GM10248 (cell line): ENCODE data around the gene GAS5.
"Not testable (repeated sequence)": the region's sequence is repeated elsewhere in the genome, so short reads cannot be mapped to it uniquely, and the experiment has no call there.

Experiments
- CTCF ChIA-PET: fragments of 300-600 bp; sonication (Branson Sonifier 250); formaldehyde crosslinking; extraction: SDS; loops from one replicate; lab custom pipeline; 2021; ENCODE audit warnings: antibody characterized with exemption; lab: Yijun Ruan, JAX
- POLR2A ChIA-PET: fragments of 350-650 bp; sonication (Branson Sonifier 250); formaldehyde crosslinking; extraction: SDS; loops from one replicate; lab custom pipeline; 2020; ENCODE audit warnings: antibody characterized with exemption; lab: Yijun Ruan, JAX
- DNase-seq: peaks from one replicate; pipeline ENCODE4 v3.0.0; 2012; ENCODE audit errors: extremely low spot score
- CTCF ChIP-seq: IDR thresholded peaks from 2 replicates; pipeline ENCODE4 v1.5.1; 2012; ENCODE audit warnings: mild to moderate bottlenecking, low read depth; ENCODE audit errors: extremely low read depth, missing control alignments, control extremely low read depth

GAS5 gene

GRCh38 chr1:173888749-173889148 is 21.0 kb upstream of the GAS5 start:
- POLR2A ChIA-PET: no interaction called here
- DNase-seq: no peak
- no peak for TF ChIP-seq CTCF
- CTCF ChIA-PET: interaction anchor here (1.2 kb wide), 1 partner anchor 10 kb away, joined by 3 read pairs; no protein-coding TSS in a partner anchor

DNA sequence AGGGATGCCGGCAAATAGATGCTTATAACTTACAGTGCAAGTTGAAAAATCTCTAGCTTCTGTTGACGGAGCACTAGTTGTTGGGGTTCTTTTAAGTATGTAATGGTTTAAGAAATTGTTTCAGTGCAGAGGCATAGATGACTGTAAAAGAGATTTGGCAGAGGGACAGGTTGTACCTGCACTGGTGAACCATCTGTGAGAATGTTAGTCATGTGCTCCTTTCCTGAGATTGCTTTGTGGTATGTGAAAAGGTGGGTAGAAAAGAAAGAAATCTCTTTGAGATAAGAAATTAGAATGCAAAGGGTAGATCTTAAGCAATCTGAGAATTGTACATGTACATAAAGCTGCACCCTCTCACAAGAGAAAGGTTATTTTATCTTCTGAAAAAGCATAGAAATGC is 19.8 kb upstream of the GAS5 start:
- ChIA-PET POLR2A (interaction anchor here (0.5 kb wide), 1 partner anchor 39 kb away, joined by 3 read pairs; no protein-coding TSS in a partner anchor), CTCF (no interaction called here)
- DNase-seq: no peak
- TF ChIP-seq CTCF: no peak

DNA sequence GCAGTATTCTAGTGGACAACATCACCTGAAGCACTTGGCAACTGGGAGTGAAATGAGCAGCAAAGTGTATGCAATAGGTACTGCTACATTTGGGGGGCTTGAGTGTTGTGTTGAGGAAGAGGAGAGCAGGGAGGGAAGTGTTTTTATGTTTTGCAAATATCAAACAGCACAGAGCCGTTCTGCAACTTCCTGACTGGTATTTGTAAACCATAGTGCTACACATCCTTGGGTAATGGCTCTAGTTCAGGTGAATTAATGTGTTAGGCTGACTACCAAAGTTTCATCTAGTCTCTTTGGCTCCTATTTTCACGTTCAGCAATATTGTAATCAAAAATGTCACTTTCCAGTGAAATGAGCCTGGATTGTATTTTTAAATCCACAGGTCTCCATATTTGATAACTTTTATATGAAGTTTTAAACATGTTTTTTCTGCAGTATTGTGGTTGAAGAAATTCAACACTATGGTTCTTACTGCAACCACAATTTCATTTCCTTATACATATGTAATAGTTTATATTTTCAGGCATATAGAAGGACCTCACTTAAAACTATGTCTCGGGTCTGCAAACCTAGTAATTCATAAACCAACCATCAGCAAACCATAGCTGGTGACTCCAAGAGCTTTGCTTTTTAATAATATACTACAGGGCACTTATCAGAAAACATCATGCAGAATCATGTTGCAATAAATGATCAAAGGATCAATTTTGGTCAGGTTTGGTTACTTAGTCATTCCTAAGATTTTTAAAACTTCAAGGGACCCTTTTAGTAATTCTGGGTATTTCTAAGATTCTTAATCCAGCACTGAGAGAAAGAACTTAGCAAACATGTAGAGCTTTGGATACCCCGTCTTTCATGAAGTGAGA is 19.2 kb upstream of the GAS5 start:
- no peak for TF ChIP-seq CTCF
- ChIA-PET CTCF (no interaction called here), POLR2A (no interaction called here)
- no peak for DNase-seq

DNA sequence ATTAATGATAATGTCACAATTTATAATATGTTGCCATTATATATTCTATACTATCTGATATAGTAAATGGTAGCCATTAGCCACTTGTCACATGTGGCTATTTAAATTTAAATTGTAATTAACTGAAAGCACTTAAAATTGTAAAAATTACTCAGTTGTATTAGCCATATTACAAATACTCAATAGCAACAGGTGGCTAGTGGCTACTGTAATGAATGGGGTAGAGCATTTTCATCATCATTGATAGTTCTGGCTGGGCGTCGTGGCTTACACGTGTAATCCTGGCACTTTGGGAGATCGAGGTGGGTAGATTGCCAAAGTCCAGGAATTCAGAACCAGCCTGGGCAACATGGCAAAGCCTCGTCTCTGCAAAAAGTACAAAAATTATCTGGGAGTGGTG is 16.9 kb upstream of the GAS5 start:
- no peak for DNase-seq
- ChIA-PET CTCF (no interaction called here), POLR2A (interaction anchor here (1.0 kb wide), 1 partner anchor 20 kb away, joined by 4 read pairs; no protein-coding TSS in a partner anchor)
- no peak for TF ChIP-seq CTCF

- CTCF ChIA-PET, POLR2A ChIA-PET, DNase-seq: not testable (repeated sequence)
Observed at GRCh38 chr1:173881117-173881516, 13.3 kb upstream of the GAS5 start.

- no peak for DNase-seq
- CTCF ChIA-PET: interaction anchor here (1.7 kb wide), 1 partner anchor 10 kb away, joined by 5 read pairs; the partner anchor contains the start of gene ZBTB37
- no peak for TF ChIP-seq CTCF
- POLR2A ChIA-PET: no interaction called here
Observed at GRCh38 chr1:173878251-173878650, 10.5 kb upstream of the GAS5 start.

DNA sequence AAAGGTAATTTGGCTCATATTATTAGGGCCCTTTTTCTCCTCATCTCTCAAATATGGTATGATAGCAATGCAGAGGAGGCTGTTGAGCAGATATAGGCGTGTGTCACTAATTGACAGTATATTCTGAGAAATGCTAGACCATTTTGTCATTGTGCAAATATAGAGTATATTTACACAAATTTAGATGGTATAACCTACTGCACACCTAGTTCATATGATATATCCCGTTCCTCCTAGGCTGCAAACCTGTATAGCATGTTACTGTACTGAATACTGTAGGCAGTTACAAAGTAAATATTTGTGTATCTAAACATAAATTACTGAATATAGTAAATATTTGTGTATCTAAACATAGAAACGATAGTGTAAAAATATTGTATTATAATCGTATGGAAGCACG is 8.9 kb upstream of the GAS5 start:
- no peak for TF ChIP-seq CTCF
- no peak for DNase-seq
- CTCF ChIA-PET: interaction anchor here (1.7 kb wide), 1 partner anchor 8 kb away, joined by 5 read pairs; the partner anchor contains the start of gene ZBTB37
- POLR2A ChIA-PET: interaction anchor here (1.5 kb wide), 1 partner anchor 9 kb away, joined by 3 read pairs; the partner anchor contains the start of gene ZBTB37
